Lower leg skin (tissue), 3 donors: Measurements from ENCODE around the gene SCYL1.

Experiments used
- POLR2A ChIP-seq, 2 donors: fragments of 450-650 bp; IDR thresholded peaks; one replicate each; pipeline ENCODE4 v1.6.1; 2016 to 2017; ENCODE audit warnings: antibody characterized with exemption in 2 of 2, mild to moderate bottlenecking in 1 of 2, moderate library complexity in 1 of 2
- TF ChIP-seq, protein P1 (sequence below), 3 donors: fragments of 450-650 bp; IDR thresholded peaks; one replicate each; pipeline ENCODE4 v1.5.1; 2016; ENCODE audit warnings: antibody characterized with exemption in 3 of 3, mild to moderate bottlenecking in 3 of 3, moderate library complexity in 2 of 3

DNA sequence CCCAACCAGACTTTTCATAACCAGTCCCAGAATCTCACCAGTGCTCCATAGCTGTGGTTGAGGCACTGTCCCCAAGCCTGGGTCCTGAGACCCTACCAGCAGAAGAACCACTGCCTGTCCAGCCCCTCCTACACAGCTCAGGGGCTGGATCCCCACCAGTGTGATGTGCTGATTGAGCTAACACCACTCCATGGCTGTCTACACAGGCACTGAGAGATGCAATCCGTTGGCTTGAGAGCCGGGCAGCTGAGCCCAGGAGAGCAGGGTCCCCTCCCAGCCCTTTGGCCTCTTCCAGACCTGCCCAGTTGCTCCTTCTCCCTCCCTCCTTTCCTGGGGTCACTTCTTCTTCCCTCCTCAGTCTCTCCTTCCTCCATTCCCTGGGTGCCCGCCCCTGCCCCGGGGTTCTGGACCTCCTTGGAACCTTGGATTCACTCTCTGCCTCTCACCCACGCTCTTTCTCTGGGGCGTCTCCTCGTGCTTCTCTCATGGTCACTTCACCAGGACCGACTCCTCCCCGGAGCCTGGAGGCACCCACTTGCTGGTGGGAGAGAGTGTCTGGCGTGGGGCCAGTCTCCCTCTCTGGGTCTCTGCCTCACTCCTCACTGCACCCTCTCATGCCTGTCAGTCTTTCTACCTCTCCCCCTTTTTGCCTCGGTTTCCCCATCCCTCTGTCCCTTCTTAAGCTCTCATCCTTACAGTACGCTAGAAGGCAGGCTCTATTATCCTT, 706 bp upstream of the SCYL1 start:
- TF ChIP-seq, protein P1, sequence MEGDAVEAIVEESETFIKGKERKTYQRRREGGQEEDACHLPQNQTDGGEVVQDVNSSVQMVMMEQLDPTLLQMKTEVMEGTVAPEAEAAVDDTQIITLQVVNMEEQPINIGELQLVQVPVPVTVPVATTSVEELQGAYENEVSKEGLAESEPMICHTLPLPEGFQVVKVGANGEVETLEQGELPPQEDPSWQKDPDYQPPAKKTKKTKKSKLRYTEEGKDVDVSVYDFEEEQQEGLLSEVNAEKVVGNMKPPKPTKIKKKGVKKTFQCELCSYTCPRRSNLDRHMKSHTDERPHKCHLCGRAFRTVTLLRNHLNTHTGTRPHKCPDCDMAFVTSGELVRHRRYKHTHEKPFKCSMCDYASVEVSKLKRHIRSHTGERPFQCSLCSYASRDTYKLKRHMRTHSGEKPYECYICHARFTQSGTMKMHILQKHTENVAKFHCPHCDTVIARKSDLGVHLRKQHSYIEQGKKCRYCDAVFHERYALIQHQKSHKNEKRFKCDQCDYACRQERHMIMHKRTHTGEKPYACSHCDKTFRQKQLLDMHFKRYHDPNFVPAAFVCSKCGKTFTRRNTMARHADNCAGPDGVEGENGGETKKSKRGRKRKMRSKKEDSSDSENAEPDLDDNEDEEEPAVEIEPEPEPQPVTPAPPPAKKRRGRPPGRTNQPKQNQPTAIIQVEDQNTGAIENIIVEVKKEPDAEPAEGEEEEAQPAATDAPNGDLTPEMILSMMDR (IDR thresholded peaks at IDR 0.05) = no peak
- no peak for TF ChIP-seq POLR2A (IDR thresholded peaks at IDR 0.05)
